HCT116 (cell line): ENCODE results near the gene TVP23A. TPM values are rescaled to one million over a fixed set of nuclear protein-coding genes. Genes with fewer than 3 reads are reported as not detected.
A peak's percentile ranks its signal among the peaks of the same experiment; 100 is the strongest.

Source experiments
- ATAC-seq: fragments of 200-7000 bp; cut with Tn5 transposase; 2 replicates; pipeline ENCODE4 v1.9.1; 2020; ENCODE audit warnings: mild to moderate bottlenecking, moderate library complexity
- BruUV-seq: library from RNA; stranded (reverse); fragments of 400-500 nt; replicated peaks from 2 replicates; lab custom pipeline; 2021; lab: Mats Ljungman, UMichigan
- CTCF ChIA-PET: fragments of 300-600 bp; sonication (Branson Sonifier 250); formaldehyde crosslinking; loops from one replicate; lab custom pipeline; 2021; ENCODE audit warnings: antibody characterized with exemption; lab: Charles Lee
- POLR2A ChIA-PET: fragments of 300-600, 350-600 bp; sonication (Branson Sonifier 250); formaldehyde crosslinking; loops from one replicate; lab custom pipeline; 2021; ENCODE audit warnings: antibody characterized with exemption; lab: Charles Lee
- RAD21 ChIA-PET, 2 experiments: fragments of 300-600 bp; sonication (Branson Sonifier 250); formaldehyde crosslinking; loops; one replicate each; lab custom pipeline; 2023; ENCODE audit warnings: low total read pairs in 2 of 2; ENCODE audit not compliant: uncharacterized antibody in 2 of 2, unreplicated experiment in 2 of 2, low non-redundant PET in 1 of 2; lab: Charles Lee
- DNase-seq: peaks from one replicate; pipeline ENCODE4 v3.0.0-alpha.2; 2010; ENCODE audit warnings: low read depth, low spot score
- H2AFZ ChIP-seq: fragments of 200-600 bp; shearing (Covaris generic), sonication (generic); 2 replicates; pipeline ENCODE4 v1.6.1; 2017; ENCODE audit warnings: low read depth, mixed run types, mixed read lengths, antibody characterized with exemption, low read length; ENCODE audit not compliant: poor library complexity, severe bottlenecking
- H3K27ac ChIP-seq: 2 replicates; pipeline ENCODE4 v1.5.1; 2012; ENCODE audit warnings: low read depth, low read length
- H3K27me3 ChIP-seq: fragments of 200-600 bp; sonication (generic); 2 replicates; pipeline ENCODE4 v1.6.1; 2016; ENCODE audit warnings: mixed run types, low read length, mixed read lengths; ENCODE audit not compliant: insufficient read depth
- H3K36me3 ChIP-seq, 2 experiments: fragments of 200-500 bp in 1 of 2; fragments of 200-600 bp in 1 of 2; sonication (Bioruptor generic) in 1 of 2; sonication (generic) in 1 of 2; 2 replicates each; pipeline versions ENCODE4 v1.5.1 to v1.6.1; 2014 to 2016; ENCODE audit warnings: low read length in 2 of 2, inconsistent platforms in 1 of 2, mixed read lengths in 1 of 2, mixed run types in 1 of 2; ENCODE audit not compliant: insufficient read depth in 2 of 2, control insufficient read depth in 1 of 2
- H3K4me1 ChIP-seq, 2 experiments: fragments of 200-600 bp in 1 of 2; sonication (generic) in 1 of 2; 2 replicates each; pipeline versions ENCODE4 v1.5.1 to v1.6.1; 2012 to 2017; ENCODE audit warnings: low read length in 2 of 2, inconsistent platforms in 1 of 2, mild to moderate bottlenecking in 1 of 2, mixed read lengths in 1 of 2, mixed run types in 1 of 2, moderate library complexity in 1 of 2; ENCODE audit not compliant: insufficient read depth in 2 of 2, control insufficient read depth in 1 of 2
- H3K4me2 ChIP-seq: fragments of 200-600 bp; sonication (generic); 2 replicates; pipeline ENCODE4 v1.6.1; 2017; ENCODE audit warnings: mixed run types, low read length, mixed read lengths
- H3K4me3 ChIP-seq, 2 experiments: fragments of 200-600 bp in 1 of 2; sonication (generic) in 1 of 2; replicated peaks in 1 of 2; 2 replicates each; pipeline ENCODE4 v1.5.1; 2011 to 2016; ENCODE audit warnings: low read length in 2 of 2, control low read depth in 1 of 2, low read depth in 1 of 2, mild to moderate bottlenecking in 1 of 2, mixed read lengths in 1 of 2, mixed run types in 1 of 2
- H3K79me2 ChIP-seq: fragments of 200-600 bp; sonication (generic); 2 replicates; pipeline ENCODE4 v1.6.1; 2017; ENCODE audit warnings: mild to moderate bottlenecking, mixed run types, low read length, moderate library complexity, mixed read lengths; ENCODE audit not compliant: insufficient read depth
- H3K9ac ChIP-seq: fragments of 200-600 bp; sonication (generic); 2 replicates; pipeline ENCODE4 v1.6.1; 2016; ENCODE audit warnings: low read length, mixed read lengths
- H3K9me2 ChIP-seq: fragments of 200-600 bp; sonication (generic), shearing (Covaris generic); 2 replicates; pipeline ENCODE4 v1.6.1; 2017; ENCODE audit warnings: mixed run types, mild to moderate bottlenecking, moderate library complexity; ENCODE audit not compliant: insufficient read depth
- H3K9me3 ChIP-seq, 2 experiments: fragments of 200-500 bp in 1 of 2; fragments of 200-600 bp in 1 of 2; sonication (Bioruptor generic) in 1 of 2; sonication (generic) in 1 of 2; 2 replicates each; pipeline ENCODE4 v1.6.1; 2014 to 2017; ENCODE audit warnings: low read length in 2 of 2, mixed read lengths in 2 of 2, inconsistent platforms in 1 of 2, low read depth in 1 of 2, mild to moderate bottlenecking in 1 of 2, mixed run types in 1 of 2, moderate library complexity in 1 of 2; ENCODE audit not compliant: control insufficient read depth in 1 of 2, insufficient read depth in 1 of 2
- H4K20me1 ChIP-seq: fragments of 200-600 bp; sonication (generic), shearing (Covaris generic); 2 replicates; pipeline ENCODE4 v1.6.1; 2017; ENCODE audit warnings: mixed run types, mild to moderate bottlenecking, moderate library complexity; ENCODE audit not compliant: insufficient read depth
- EGR1 ChIP-seq: IDR thresholded peaks from 2 replicates; pipeline ENCODE4 v1.6.1; 2012; ENCODE audit warnings: low read depth
- ELF1 ChIP-seq: IDR thresholded peaks from 2 replicates; pipeline ENCODE4 v1.6.1; 2012; ENCODE audit warnings: low read depth, borderline replicate concordance
- FOSL1 ChIP-seq: IDR thresholded peaks from 2 replicates; pipeline ENCODE4 v1.6.1; 2012; ENCODE audit warnings: low read depth
- JUND ChIP-seq: IDR thresholded peaks from 2 replicates; pipeline ENCODE4 v1.6.1; 2012
- POLR2A ChIP-seq: IDR thresholded peaks from 2 replicates; pipeline ENCODE4 v1.7.0; 2011; ENCODE audit warnings: borderline replicate concordance; ENCODE audit not compliant: insufficient read depth, insufficient read length; ENCODE audit errors: extremely low read depth
- POLR2AphosphoS5 ChIP-seq: IDR thresholded peaks from 2 replicates; pipeline ENCODE4 v1.6.1; 2011; ENCODE audit warnings: mild to moderate bottlenecking, low read depth, low read length, moderate library complexity
- RAD21 ChIP-seq: IDR thresholded peaks from 2 replicates; pipeline ENCODE4 v1.6.1; 2012; ENCODE audit warnings: low read depth, mild to moderate bottlenecking
- SIN3A ChIP-seq: IDR thresholded peaks from 2 replicates; pipeline ENCODE4 v1.6.1; 2012; ENCODE audit warnings: low read depth
- SP1 ChIP-seq: IDR thresholded peaks from 2 replicates; pipeline ENCODE4 v1.6.1; 2012; ENCODE audit warnings: low read depth
- SRF ChIP-seq: IDR thresholded peaks from 2 replicates; pipeline ENCODE4 v1.6.1; 2012; ENCODE audit warnings: low read depth
- ZBTB33 ChIP-seq: IDR thresholded peaks from 2 replicates; pipeline ENCODE4 v1.6.1; 2011; ENCODE audit warnings: mild to moderate bottlenecking, low read length, moderate library complexity; ENCODE audit not compliant: insufficient replicate concordance; ENCODE audit errors: extremely low read depth
- intact Hi-C: fragments of 100-400 bp; cut with micrococcal nuclease; formaldehyde crosslinking; loops from 2 replicates; pipeline ENCODE4 v1.10.0; 2022
- total RNA-seq: library from RNA; stranded (reverse); gene quantifications from one replicate; pipeline ENCODE4 v1.2.1, GENCODE V29; 2021; ENCODE audit not compliant: unreplicated experiment
- TF ChIP-seq, protein P1 (sequence below): IDR thresholded peaks from 2 replicates; pipeline ENCODE4 v1.6.1; 2012
- TF ChIP-seq, protein P2 (sequence below): IDR thresholded peaks from 2 replicates; pipeline ENCODE4 v1.6.1; 2012
- TF ChIP-seq, protein P3 (sequence below), 3 experiments: fragments of 200-600 bp in 1 of 3; sonication (generic) in 1 of 3; IDR thresholded peaks in 2 of 3; conservative IDR thresholded peaks in 1 of 3; 2 replicates each; pipeline ENCODE4 v1.5.1; 2012 to 2017; ENCODE audit warnings: low read depth in 2 of 3, low read length in 2 of 3, antibody characterized with exemption in 1 of 3, borderline replicate concordance in 1 of 3, control low read depth in 1 of 3, mild to moderate bottlenecking in 1 of 3, mixed read lengths in 1 of 3, mixed run types in 1 of 3, moderate library complexity in 1 of 3; ENCODE audit not compliant: insufficient read depth in 1 of 3
- TF ChIP-seq, protein P4 (sequence below): IDR thresholded peaks from 2 replicates; pipeline ENCODE4 v1.6.1; 2012; ENCODE audit warnings: low read depth

The TVP23A gene
- total RNA-seq, 1 experiment from 2014 or later = not detected

- TF ChIP-seq ELF1 (no peak), POLR2AphosphoS5 (no peak), JUND (no peak), POLR2A (no peak), FOSL1 (no peak), EGR1 (no peak), RAD21 (no peak), SRF (no peak), SIN3A (no peak), SP1 (no peak), ZBTB33 (no peak)
- TF ChIP-seq, protein P1, sequence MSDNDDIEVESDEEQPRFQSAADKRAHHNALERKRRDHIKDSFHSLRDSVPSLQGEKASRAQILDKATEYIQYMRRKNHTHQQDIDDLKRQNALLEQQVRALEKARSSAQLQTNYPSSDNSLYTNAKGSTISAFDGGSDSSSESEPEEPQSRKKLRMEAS = no peak
- TF ChIP-seq, protein P2, sequence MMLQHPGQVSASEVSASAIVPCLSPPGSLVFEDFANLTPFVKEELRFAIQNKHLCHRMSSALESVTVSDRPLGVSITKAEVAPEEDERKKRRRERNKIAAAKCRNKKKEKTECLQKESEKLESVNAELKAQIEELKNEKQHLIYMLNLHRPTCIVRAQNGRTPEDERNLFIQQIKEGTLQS = no peak
- TF ChIP-seq, protein P3, sequence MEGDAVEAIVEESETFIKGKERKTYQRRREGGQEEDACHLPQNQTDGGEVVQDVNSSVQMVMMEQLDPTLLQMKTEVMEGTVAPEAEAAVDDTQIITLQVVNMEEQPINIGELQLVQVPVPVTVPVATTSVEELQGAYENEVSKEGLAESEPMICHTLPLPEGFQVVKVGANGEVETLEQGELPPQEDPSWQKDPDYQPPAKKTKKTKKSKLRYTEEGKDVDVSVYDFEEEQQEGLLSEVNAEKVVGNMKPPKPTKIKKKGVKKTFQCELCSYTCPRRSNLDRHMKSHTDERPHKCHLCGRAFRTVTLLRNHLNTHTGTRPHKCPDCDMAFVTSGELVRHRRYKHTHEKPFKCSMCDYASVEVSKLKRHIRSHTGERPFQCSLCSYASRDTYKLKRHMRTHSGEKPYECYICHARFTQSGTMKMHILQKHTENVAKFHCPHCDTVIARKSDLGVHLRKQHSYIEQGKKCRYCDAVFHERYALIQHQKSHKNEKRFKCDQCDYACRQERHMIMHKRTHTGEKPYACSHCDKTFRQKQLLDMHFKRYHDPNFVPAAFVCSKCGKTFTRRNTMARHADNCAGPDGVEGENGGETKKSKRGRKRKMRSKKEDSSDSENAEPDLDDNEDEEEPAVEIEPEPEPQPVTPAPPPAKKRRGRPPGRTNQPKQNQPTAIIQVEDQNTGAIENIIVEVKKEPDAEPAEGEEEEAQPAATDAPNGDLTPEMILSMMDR (IDR thresholded peaks at IDR 0.05 in 2 of 3, conservative IDR thresholded peaks at IDR 0.05 in 1 of 3; ENCODE audit: borderline replicate concordance in 1 of 3, insufficient read depth in 1 of 3, low read depth in 2 of 3, low read length in 2 of 3) = no peak
- TF ChIP-seq, protein P4, sequence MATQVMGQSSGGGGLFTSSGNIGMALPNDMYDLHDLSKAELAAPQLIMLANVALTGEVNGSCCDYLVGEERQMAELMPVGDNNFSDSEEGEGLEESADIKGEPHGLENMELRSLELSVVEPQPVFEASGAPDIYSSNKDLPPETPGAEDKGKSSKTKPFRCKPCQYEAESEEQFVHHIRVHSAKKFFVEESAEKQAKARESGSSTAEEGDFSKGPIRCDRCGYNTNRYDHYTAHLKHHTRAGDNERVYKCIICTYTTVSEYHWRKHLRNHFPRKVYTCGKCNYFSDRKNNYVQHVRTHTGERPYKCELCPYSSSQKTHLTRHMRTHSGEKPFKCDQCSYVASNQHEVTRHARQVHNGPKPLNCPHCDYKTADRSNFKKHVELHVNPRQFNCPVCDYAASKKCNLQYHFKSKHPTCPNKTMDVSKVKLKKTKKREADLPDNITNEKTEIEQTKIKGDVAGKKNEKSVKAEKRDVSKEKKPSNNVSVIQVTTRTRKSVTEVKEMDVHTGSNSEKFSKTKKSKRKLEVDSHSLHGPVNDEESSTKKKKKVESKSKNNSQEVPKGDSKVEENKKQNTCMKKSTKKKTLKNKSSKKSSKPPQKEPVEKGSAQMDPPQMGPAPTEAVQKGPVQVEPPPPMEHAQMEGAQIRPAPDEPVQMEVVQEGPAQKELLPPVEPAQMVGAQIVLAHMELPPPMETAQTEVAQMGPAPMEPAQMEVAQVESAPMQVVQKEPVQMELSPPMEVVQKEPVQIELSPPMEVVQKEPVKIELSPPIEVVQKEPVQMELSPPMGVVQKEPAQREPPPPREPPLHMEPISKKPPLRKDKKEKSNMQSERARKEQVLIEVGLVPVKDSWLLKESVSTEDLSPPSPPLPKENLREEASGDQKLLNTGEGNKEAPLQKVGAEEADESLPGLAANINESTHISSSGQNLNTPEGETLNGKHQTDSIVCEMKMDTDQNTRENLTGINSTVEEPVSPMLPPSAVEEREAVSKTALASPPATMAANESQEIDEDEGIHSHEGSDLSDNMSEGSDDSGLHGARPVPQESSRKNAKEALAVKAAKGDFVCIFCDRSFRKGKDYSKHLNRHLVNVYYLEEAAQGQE = no peak
- H3K4me1 ChIP-seq = peaks cover 31 to 57% of the 10 kb centered on the region in 2 experiments
Observed at GRCh38 chr16:10740000-10740844, 78.4 kb downstream of the TVP23A start.

More at GRCh38 chr16:10740000-10740844, 78.4 kb downstream of the TVP23A start:
- ChIA-PET CTCF (interaction anchor here (1.0 to 1.3 kb wide), 2 partner anchors 179 to 225 kb away, joined by 3 to 6 read pairs; no protein-coding TSS in a partner anchor), POLR2A (no interaction called here), RAD21 (no interaction called here)
- no peak overlapping the region for H3K9ac ChIP-seq
- no peak overlapping the region for H2AFZ ChIP-seq
- BruUV-seq = no TSS peak
- intact Hi-C loops = loop anchor here (5.0 to 10.0 kb wide), 4 partner anchors 137 to 1595 kb away; partner anchors contain the start of genes CIITA and EMP2
- H4K20me1 ChIP-seq = no peaks in the 10 kb centered on the region
- no peaks in the 10 kb centered on the region for H3K79me2 ChIP-seq
- DNase-seq (no peak), ATAC-seq (no peak)
- H3K9me2 ChIP-seq = no peaks in the 10 kb centered on the region
- no peaks in the 10 kb centered on the region for H3K27me3 ChIP-seq
- H3K9me3 ChIP-seq = no peaks in the 10 kb centered on the region
- no peak overlapping the region for H3K27ac ChIP-seq
- H3K36me3 ChIP-seq = no peaks in the 10 kb centered on the region
- H3K4me3 ChIP-seq = no peak overlapping the region
- H3K4me2 ChIP-seq = peak overlapping the region; percentile 70
